ENCODE data around the gene PCDH10.
"Not testable (repeated sequence)": the region's sequence is repeated elsewhere in the genome, so short reads cannot be mapped to it uniquely, and the experiment has no call there.

PCDH10 gene

DNA sequence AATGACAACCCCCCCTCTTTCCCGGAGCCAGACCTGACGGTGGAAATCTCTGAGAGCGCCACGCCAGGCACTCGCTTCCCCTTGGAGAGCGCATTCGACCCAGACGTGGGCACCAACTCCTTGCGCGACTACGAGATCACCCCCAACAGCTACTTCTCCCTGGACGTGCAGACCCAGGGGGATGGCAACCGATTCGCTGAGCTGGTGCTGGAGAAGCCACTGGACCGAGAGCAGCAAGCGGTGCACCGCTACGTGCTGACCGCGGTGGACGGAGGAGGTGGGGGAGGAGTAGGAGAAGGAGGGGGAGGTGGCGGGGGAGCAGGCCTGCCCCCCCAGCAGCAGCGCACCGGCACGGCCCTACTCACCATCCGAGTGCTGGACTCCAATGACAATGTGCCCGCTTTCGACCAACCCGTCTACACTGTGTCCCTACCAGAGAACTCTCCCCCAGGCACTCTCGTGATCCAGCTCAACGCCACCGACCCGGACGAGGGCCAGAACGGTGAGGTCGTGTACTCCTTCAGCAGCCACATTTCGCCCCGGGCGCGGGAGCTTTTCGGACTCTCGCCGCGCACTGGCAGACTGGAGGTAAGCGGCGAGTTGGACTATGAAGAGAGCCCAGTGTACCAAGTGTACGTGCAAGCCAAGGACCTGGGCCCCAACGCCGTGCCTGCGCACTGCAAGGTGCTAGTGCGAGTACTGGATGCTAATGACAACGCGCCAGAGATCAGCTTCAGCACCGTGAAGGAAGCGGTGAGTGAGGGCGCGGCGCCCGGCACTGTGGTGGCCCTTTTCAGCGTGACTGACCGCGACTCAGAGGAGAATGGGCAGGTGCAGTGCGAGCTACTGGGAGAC, 1.6 kb downstream of the PCDH10 start:
- no peak for DNase-seq (ENCODE audit: low spot score)

DNA sequence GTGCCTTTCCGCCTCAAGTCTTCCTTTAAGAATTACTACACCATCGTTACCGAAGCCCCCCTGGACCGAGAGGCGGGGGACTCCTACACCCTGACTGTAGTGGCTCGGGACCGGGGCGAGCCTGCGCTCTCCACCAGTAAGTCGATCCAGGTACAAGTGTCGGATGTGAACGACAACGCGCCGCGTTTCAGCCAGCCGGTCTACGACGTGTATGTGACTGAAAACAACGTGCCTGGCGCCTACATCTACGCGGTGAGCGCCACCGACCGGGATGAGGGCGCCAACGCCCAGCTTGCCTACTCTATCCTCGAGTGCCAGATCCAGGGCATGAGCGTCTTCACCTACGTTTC, 2.2 kb downstream of the PCDH10 start:
- no peak for DNase-seq (ENCODE audit: low spot score)

DNA sequence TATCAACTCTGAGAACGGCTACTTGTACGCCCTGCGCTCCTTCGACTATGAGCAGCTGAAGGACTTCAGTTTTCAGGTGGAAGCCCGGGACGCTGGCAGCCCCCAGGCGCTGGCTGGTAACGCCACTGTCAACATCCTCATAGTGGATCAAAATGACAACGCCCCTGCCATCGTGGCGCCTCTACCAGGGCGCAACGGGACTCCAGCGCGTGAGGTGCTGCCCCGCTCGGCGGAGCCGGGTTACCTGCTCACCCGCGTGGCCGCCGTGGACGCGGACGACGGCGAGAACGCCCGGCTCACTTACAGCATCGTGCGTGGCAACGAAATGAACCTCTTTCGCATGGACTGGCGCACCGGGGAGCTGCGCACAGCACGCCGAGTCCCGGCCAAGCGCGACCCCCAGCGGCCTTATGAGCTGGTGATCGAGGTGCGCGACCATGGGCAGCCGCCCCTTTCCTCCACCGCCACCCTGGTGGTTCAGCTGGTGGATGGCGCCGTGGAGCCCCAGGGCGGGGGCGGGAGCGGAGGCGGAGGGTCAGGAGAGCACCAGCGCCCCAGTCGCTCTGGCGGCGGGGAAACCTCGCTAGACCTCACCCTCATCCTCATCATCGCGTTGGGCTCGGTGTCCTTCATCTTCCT, 2.7 kb downstream of the PCDH10 start:
- DNase-seq (ENCODE audit: low spot score), result no peak

DNA sequence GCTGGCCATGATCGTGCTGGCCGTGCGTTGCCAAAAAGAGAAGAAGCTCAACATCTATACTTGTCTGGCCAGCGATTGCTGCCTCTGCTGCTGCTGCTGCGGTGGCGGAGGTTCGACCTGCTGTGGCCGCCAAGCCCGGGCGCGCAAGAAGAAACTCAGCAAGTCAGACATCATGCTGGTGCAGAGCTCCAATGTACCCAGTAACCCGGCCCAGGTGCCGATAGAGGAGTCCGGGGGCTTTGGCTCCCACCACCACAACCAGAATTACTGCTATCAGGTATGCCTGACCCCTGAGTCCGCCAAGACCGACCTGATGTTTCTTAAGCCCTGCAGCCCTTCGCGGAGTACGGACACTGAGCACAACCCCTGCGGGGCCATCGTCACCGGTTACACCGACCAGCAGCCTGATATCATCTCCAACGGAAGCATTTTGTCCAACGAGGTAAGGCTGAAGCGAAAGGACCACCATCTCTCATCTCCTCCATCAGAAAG, 3.3 kb downstream of the PCDH10 start:
- no peak for DNase-seq (ENCODE audit: low spot score)

DNA sequence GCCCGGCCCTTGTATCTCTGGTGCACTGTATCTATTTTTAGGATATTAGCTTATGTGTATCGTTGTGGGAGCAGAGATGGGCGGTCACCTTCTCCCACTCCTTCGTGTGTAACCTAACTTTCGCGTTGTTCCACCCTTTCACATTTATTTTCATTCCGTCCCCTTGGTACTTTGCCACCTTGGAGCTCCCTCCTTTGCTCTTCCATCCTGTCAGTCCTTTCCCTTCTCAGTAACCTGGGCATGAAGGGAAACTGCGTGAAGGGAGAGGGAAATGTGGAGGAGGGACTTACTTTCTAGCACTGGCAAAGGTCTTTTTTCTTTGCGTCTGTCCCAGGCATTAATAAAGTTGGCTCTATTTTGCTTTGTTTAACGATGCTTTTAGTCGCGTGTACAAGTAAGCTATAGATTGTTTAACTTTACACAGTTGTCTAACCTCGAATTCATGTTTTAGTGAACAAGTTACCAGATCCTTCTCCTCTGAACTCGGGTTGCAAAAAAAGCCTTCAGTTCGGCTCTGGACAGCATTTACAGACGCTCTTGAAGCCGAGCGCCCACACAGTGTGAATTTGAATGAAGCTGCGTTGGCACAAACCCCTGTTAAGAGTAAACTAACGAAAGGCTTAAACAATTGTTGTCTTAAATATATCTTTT, 3.9 kb downstream of the PCDH10 start:
- DNase-seq (ENCODE audit: low spot score), result no peak

DNA sequence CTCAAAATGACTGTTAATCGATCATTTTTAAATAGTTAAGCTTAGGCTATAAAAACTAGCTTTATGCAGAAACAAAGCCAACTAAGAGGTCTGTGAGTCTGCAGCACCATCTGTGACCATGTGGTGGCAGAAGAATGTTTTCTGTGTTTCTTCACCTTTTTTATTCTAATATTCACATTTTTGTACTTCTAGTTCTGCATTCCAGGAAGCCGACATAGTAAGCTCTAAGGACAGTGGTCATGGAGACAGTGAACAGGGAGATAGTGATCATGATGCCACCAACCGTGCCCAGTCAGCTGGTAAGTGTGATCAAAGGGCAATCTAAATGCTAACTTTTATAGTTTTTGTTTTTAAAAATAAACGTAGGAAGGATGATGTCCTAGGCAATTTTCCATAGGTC, 5.6 kb downstream of the PCDH10 start:
- no peak for DNase-seq (ENCODE audit: low spot score)

DNA sequence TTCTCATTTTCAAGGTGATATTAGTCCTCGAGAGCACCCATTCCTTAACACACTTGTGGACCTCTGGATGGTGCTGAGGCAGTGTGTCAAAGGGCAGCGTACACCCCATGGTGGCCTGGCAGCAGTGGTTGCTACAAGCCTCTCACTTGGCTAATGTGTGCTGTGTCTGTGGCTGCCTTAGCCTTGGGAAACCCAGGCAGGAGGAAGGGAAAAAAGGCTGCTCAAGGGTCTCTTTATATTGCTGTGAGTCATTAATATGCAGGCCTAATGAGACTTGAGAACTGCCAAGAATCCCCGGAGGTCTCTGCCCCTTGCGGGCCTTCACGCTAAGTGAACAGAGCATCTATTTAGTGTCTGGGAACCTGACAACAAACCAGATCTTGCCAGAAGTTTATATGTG, 7.0 kb downstream of the PCDH10 start:
- DNase-seq (ENCODE audit: low spot score), result no peak

DNA sequence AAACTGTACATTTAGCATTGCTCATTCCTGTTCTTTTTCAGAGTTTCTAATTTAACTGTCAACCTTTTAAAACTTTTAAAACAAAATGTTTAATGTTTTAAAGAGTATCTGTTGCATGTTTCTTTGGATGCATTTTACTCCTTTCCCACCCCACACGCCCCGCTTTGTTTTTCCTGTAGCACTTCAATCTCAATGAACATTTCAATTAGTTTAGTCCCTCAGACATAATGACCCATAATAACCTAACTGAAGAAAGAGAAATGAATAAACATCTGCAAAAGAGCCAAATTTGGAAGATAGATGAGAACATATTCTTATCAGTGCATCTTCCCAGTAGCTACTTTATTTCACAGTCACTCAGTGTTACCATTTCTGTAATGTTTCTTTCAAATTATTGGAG, 7.5 kb downstream of the PCDH10 start:
- DNase-seq (ENCODE audit: low spot score), result no peak

DNA sequence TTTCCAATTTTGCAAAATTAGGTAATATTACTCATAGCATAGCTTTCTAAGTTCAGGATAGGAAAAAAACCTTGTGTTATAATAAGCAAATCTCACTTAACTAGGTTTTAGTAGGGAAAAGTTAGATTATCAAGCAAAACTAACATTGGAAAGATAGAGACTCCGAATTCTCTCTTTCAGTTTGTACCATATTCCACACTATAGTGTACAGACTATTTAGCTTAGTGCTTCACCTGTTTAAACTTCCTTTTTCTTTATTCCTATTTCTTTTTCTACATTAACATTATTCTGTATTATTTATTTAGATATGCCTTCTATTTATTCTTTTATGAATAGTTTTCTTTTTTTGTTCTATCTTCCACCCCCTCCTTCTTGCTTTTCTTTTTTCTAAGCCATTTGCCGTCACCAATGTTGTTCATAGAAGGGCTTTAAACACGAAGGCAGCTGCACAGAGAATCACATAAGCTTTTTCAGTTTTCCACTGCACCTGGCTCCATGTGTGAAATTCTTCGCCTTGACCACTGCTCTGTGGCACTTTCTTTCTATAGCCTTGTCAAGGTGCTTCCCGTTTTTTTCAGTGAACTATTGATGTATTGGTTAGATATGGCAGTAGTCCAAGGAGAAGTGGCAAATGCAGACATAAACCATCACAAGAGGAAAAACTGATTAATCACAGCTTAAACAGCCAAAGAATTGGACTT, 8.5 kb downstream of the PCDH10 start:
- no peak for DNase-seq (ENCODE audit: low spot score)

DNA sequence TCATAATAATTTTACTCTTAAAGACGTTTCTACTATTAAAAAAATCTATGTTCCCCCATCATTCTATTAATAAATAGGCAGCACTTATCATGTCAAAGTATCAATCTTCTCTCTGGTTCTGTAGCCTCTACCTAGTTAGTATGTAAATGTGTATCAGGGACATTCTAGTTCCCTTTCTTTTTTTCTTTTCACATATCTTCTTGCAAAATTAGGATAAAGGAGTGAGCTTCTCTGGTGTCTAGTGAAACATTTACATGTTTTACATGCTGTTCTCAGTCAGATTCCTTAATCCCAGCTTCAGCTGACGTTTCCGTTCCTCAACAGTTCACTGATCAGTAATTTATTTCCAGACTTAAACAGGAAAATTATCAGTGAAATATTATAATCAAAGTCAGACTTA, 11.8 kb downstream of the PCDH10 start:
- DNase-seq (ENCODE audit: low spot score), result no peak

DNA sequence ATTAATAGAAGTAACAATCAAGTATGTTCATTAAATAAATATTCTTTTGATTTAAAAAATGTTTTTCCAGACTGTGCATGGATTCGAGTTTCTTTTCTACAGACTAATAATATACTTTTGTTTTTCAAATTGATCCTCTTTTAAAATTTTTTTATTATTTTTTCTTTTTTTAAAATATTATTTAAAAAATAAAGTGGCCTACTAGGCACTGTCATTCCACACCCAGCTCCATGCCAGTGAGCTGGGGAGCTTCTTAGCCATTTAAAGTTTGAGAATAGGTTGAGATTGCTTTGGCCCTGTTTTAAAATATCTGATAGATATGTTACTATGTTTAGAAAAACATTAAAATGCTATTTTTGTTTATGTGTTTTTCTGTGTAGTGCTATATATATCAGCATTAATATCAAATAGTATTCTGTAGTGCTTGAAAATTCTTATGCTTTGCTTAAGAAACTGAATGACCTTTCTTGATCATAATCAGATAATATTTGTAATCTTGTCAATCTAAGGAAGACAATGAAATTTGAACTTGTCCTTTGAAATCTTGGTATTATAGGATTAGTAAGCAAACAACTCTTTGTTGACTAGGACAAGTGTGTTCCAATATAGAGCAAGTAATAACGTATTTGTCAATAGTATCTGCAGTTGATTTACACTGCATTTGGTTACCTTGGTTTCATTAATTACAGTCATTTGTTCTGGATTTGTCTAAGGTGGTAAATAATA, 12.6 kb downstream of the PCDH10 start:
- DNase-seq (ENCODE audit: low spot score), result no peak

DNA sequence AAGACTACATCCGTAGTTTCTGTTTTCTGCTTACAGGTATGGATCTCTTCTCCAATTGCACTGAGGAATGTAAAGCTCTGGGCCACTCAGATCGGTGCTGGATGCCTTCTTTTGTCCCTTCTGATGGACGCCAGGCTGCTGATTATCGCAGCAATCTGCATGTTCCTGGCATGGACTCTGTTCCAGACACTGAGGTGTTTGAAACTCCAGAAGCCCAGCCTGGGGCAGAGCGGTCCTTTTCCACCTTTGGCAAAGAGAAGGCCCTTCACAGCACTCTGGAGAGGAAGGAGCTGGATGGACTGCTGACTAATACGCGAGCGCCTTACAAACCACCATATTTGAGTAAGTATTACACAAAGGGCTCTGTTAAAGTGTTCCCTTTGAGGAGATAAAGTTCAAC, 13.8 kb downstream of the PCDH10 start:
- DNase-seq (ENCODE audit: low spot score), result no peak

DNA sequence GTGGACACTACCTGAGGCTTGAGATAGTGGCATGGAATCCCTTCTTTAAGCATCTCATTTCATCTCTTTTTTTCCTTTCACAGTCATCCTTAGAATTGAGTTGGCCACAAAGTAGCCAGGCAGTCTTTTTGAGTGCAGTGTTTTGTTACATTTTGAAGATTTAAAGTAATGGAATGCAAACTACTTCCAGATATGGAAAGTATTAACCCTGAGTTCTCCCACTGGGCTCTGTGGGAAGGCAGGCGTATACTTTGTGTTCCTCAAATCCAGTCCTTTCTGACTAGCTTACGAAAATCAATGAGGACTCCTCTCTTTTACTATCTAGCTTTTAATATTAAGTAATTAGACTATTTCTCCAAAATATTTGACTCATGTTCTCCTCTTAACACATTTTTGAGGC, 29.9 kb downstream of the PCDH10 start:
- DNase-seq (ENCODE audit: low spot score), result no peak

DNA sequence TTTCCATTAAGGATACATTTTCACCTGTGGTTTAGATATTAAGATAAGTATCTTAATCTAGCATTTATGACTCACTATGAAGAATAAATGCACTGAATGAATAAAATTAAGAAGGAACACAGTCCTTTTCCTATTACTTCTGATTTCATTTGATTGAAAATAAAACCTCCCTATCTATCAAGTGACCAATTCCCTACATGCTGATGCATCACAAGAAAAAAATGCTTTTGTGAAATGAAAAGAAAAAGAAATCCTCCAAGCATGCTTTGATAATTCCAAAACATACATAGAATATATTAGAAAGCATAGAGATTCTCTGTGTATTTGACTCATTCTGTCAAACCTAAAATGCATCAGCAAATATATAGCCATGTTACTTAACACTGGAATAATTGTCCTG, 37.1 kb downstream of the PCDH10 start:
- no peak for DNase-seq (ENCODE audit: low spot score)

DNA sequence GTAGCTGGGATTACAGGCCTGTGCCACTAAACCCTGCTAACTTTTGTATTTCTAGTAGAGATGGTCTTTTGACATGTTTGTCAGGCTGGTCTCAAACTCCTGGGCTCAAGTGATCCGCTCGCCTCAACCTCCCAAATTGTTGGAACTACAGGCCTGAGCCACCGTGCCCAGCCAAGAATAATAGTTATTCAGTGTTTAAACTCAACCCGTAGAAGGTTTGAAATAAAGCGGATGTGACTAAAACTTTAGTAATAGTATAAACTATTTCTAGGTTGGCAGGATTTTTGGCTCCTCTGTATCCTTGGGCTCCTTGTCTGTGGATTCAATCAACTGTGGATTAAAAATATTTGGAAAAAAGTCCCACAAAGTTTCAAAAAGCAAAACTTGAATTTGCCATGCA, 37.8 kb downstream of the PCDH10 start:
- no peak for DNase-seq (ENCODE audit: low spot score)

DNA sequence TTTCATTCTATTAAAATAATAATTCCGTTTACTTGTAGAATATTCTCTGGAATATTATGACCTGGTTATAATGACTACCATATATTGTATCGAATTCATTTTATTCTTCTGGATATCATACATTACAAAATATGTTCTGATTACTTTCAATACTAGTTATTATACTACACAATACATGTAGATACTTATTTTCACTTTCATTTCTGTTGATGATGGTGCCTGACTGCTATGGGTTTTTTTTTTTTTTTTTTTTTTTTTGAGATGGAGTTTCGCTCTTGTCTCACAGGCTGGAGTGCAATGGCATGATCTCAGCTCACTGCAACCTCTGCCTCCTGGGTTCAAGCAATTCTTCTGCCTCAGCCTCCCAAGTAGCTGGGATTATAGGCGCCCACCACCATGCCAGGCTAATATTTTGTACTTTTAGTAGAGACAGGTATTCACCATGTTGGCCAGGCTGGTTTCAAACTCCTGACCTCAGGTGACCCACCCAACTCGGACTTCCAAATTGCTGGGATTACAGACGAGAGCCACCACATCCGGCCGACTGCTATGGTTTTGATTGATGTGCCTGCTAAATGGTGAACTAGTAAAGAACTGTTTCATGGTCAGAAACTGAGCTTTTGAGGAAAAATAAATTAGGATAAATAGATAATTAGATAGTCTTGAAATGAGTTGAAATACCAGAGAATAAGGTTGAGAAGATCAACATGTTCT, 39.5 kb downstream of the PCDH10 start:
- DNase-seq (ENCODE audit: low spot score), result no peak

DNA sequence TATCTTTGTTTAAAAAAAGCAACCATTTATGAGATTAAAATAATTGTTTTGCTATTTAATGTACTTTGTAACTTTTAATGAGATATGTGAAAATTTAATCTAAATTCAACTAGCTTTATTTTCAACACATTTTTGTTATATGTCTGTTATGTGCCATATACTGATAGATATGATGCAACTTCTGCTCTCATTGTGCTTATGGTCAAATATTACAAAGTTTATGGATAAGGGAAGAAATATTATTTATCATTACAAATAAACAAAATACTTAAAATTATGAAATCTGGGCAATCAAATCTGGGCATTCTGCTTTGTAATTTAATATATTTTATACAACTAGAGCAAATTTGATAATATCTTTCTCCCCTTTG, 40.0 kb downstream of the PCDH10 start:
- DNase-seq (ENCODE audit: low spot score), result no peak

DNA sequence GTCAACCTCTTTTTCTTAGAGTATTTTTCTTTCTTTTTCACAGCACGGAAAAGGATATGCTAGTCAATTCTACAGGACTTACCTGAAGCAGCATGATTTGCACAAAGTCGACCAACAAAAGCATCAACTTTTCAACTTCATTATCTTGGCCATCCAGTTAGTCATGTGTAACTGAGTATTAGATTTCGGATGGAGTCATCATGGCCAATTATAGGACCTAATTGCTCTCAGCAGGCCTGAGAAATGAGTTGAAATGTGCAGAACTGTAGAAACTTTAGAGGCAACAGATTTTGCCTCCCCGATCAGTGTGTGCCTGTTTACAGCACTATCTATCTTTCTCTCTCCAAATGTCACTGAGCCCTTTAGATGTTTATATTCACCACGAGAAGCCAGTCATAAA, 41.0 kb downstream of the PCDH10 start:
- no peak for DNase-seq (ENCODE audit: low spot score)

DNA sequence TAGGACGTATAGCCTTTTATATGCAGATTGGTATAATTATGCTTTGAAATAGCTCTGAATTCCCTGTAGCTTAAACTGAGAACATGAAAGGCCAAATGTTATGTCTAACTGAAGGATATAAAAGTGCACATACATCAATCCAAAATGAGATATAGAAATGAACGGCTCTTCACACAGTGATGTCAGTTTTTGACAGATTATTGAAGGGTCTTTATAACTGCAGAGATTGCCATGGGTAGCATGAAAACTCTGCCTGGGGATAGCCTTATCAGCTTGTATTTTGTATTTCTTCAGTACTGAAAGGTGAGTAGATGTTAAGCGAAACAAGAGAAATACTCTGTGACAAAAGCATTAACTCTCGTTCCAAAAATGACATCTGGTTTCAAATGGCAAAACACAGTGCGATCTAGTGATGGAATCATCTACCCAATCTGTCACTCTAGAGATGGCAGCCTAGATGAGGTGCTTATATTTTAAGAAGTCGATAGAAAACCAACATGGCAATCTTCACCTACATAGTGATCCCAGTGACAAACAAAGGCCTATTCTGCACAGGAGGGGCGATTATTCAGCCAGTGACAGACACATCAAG, 59.7 kb downstream of the PCDH10 start:
- no peak for DNase-seq (ENCODE audit: low spot score)

DNA sequence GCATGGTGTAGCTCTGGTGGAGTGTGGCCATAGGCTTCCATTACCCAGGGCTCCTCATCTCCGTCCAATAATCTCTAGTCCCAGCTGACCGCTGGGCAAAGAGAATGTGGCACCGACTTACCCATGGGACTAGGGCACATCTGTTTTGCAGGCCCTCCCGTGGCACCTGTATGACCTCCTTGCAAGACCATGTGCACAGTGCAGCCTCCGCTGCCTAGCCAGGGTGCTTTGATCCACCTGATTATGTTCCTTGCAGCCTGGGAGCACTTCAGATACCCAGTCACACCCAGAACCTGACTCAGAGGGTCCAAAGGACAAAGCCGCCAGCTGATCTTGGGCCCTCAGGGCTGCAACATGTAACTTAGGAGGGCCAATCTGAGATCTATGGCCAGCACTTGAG, 84.8 kb downstream of the PCDH10 start:
- DNase-seq (ENCODE audit: low spot score), result no peak

DNA sequence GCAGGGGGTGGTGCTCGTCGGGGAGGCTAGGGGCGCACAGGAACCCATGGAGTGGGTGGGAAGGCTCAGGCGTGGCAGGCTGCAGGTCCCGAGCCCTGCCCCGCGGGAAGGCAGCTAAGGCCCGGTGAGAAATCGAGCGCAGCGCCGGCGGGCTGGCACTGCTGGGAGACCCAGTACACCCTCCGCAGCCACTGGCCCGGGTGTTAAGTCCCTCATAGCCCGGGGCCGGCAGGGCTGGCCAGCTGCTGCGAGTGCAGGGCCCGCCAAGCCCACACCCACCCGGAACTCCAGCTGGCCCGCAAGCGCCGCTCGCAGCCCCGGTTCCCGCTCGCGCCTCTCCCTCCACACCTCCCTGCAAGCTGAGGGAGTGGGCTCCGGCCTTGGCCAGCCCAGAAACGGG, 91.4 kb downstream of the PCDH10 start:
- not testable (repeated sequence) for DNase-seq (ENCODE audit: low spot score)
